Breast epithelium (tissue), 4 donors: ENCODE results near the gene SLC27A1. TPM values are rescaled to one million over a fixed set of nuclear protein-coding genes. Genes with fewer than 3 reads are reported as not detected.

ENCODE experiments used
- DNase-seq, 2 donors: peaks; one replicate each; pipeline ENCODE4 v3.0.0-alpha.2; 2019; ENCODE audit warnings: low spot score in 2 of 2
- H3K27ac ChIP-seq, 2 donors: fragments of 200-600 bp; sonication (generic) in 1 of 2; one replicate each; pipeline ENCODE4 v1.5.1; 2016 to 2019; ENCODE audit warnings: mild to moderate bottlenecking in 1 of 2
- H3K27me3 ChIP-seq, 2 donors: fragments of 200-600 bp; sonication (generic) in 1 of 2; one replicate each; pipeline versions ENCODE4 v1.5.1 to v1.6.0; 2017 to 2019; ENCODE audit warnings: control low read depth in 1 of 2, mild to moderate bottlenecking in 1 of 2
- H3K36me3 ChIP-seq: fragments of 200-600 bp; one replicate; pipeline ENCODE4 v1.5.1; 2019
- H3K4me1 ChIP-seq, 2 donors: fragments of 200-600 bp; sonication (generic); one replicate each; pipeline ENCODE4 v1.5.1; 2016 to 2019; ENCODE audit warnings: control low read depth in 1 of 2
- H3K4me3 ChIP-seq, 3 donors: fragments of 200-600 bp; sonication (generic); 1 replicate in 2 of 3; 2 replicates in 1 of 3; pipeline ENCODE4 v1.5.1; 2016 to 2019; ENCODE audit warnings: mild to moderate bottlenecking in 3 of 3, moderate library complexity in 2 of 3
- H3K9me3 ChIP-seq, 2 donors: fragments of 200-600 bp; sonication (generic) in 1 of 2; one replicate each; pipeline ENCODE4 v1.5.1; 2016 to 2019; ENCODE audit warnings: control low read depth in 1 of 2
- CTCF ChIP-seq, 3 donors: fragments of 450-650 bp; IDR thresholded peaks; one replicate each; pipeline ENCODE4 v1.5.1; 2016 to 2017; ENCODE audit warnings: antibody characterized with exemption in 3 of 3, mild to moderate bottlenecking in 3 of 3, moderate library complexity in 3 of 3
- POLR2A ChIP-seq: fragments of 450-650 bp; IDR thresholded peaks from one replicate; pipeline ENCODE4 v1.6.1; 2016; ENCODE audit warnings: antibody characterized with exemption, mild to moderate bottlenecking, moderate library complexity
- POLR2AphosphoS5 ChIP-seq, 3 donors: sonication (generic); formaldehyde crosslinking; IDR thresholded peaks; one replicate each; pipeline ENCODE4 v1.6.1; 2017; ENCODE audit warnings: antibody characterized with exemption in 3 of 3
- intact Hi-C: fragments of 100-400 bp; cut with DNase I; formaldehyde crosslinking; loops from one replicate; pipeline ENCODE4 v1.15.1; 2023; ENCODE audit warnings: low total_unique reads
- total RNA-seq, 3 donors: library from RNA; depleted of rRNA; stranded (reverse); fragments of >200 nt; gene quantifications; one replicate each; pipeline ENCODE4 v1.1.0, GENCODE V29; 2016

Gene SLC27A1
- total RNA-seq, 3 donors from 2014 or later = 32.4 to 35.4 (median 34.8) TPM

GRCh38 chr19:17487284-17488121 lies 17.2 kb downstream of the SLC27A1 start:
- Histone ChIP-seq H3K4me1 (no peaks in the 10 kb centered on the region), H3K27ac (peak overlapping the region; percentile 48 to 49)
- intact Hi-C loops = no loop called here

DNA sequence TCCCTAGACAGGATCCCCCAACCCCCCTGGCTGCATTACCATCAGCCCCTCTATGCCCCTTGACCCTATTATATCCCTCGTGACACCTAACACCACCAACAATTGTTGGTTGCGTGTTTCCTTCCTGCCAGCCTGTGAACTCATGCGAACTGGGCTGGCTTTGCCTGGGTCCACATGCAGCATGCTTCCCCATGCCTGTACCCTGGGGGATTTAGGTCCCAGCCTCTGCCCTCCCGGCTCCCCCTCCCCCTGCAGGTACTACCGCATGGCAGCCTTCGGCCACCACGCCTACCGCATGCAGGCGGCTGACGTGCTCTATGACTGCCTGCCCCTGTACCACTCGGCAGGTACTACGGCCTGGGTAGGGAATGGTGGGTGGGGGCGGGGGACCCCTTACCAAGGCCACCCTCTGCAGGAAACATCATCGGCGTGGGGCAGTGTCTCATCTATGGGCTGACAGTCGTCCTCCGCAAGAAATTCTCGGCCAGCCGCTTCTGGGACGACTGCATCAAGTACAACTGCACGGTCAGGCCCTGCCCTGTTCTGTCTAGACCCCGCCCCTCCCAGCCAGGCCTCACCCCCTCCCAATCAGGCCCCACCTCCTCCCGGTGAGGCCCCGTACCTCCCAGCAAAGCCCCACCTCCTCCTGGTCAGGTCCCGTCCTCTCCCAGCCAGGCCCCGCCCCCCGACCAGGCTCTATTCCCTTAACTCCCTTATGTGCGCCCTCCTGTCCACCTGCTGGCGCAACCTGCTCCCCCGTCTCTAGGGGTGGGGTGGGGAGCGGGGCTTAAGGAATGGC lies 18.5 kb downstream of the SLC27A1 start:
- no peaks in the 10 kb centered on the region for H3K9me3 ChIP-seq
- intact Hi-C loops = no loop called here
- peak; percentile 71 to 72 for DNase-seq
- H3K4me3 ChIP-seq = peak overlapping the region in 2 of 3 donors; percentile 23 to 35
- TF ChIP-seq CTCF (IDR thresholded peaks at IDR 0.05) (no peak), POLR2A (no peak), POLR2AphosphoS5 (IDR thresholded peaks at IDR 0.05) (no peak)
- H3K36me3 ChIP-seq = no peaks in the 10 kb centered on the region
- no peaks in the 10 kb centered on the region for H3K4me1 ChIP-seq
- peak overlapping the region; percentile 48 to 75 for H3K27ac ChIP-seq
- no peaks in the 10 kb centered on the region for H3K27me3 ChIP-seq

More at GRCh38 chr19:17487284-17488121, 17.2 kb downstream of the SLC27A1 start:
- TF ChIP-seq POLR2A = no peak
- no peaks in the 10 kb centered on the region for H3K27me3 ChIP-seq
- no peaks in the 10 kb centered on the region for H3K36me3 ChIP-seq
- H3K9me3 ChIP-seq = no peaks in the 10 kb centered on the region
- H3K4me3 ChIP-seq = no peak overlapping the region
- no peak for DNase-seq

- Histone ChIP-seq H3K4me1 (no peaks in the 10 kb centered on the region), H3K27ac (peak overlapping the region in 1 of 2 donors; percentile 75), H3K9me3 (no peaks in the 10 kb centered on the region), H3K27me3 (no peaks in the 10 kb centered on the region), H3K4me3 (peak overlapping the region in 1 of 3 donors; percentile 35), H3K36me3 (no peaks in the 10 kb centered on the region)
- TF ChIP-seq CTCF (IDR thresholded peaks at IDR 0.05) = no peak
- no peak for TF ChIP-seq POLR2A
- TF ChIP-seq POLR2AphosphoS5 (IDR thresholded peaks at IDR 0.05) = no peak
- intact Hi-C loops = no loop called here
- DNase-seq = no peak
Observed at GRCh38 chr19:17489392-17490030, 19.2 kb downstream of the SLC27A1 start.

DNA sequence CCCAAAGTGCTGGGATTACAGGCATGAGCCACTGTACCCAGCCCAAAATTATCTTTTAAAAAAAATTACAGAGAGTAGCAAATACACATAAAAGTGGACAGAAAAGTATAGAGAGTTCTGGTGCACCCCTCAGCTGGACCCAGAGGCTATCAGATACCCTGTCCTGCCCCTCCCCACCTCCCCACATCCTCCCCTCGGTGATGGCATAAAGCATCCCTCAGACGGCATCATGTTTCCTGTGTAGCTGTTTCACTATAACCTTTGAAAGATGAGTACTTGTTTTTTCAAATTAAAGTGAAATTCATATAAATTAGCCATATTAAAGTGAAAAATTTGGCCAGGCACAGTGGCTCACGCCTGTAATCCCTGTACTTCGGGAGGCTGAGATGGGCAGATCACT lies 20.1 kb downstream of the SLC27A1 start:
- no peak overlapping the region for H3K27ac ChIP-seq
- DNase-seq = no peak
- H3K4me3 ChIP-seq = no peak overlapping the region
- no peaks in the 10 kb centered on the region for H3K4me1 ChIP-seq
- H3K27me3 ChIP-seq = no peaks in the 10 kb centered on the region
- TF ChIP-seq POLR2A (no peak), POLR2AphosphoS5 (IDR thresholded peaks at IDR 0.05) (no peak), CTCF (IDR thresholded peaks at IDR 0.05) (no peak)
- no peaks in the 10 kb centered on the region for H3K9me3 ChIP-seq
- no peaks in the 10 kb centered on the region for H3K36me3 ChIP-seq
- intact Hi-C loops = no loop called here

DNA sequence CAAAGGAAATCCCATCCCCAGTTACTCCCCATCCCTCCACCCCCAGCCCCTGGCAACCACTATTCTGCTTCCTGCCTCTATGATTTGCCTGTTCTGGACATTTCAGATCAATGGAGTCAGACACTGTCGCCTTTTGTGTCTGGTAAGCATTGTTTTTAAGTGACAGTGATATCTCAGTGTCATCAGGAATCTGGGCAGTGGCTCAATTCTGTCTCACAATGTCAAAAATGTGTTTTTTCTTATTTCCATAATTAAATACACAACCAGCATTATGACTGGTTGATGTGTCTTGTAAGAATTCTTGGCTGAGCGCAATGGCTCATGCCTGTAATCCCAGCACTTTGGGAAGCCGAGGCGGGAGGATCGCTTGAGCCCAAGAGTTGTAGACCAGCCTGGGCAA lies 21.0 kb downstream of the SLC27A1 start:
- intact Hi-C loops = no loop called here
- no peak overlapping the region for H3K27ac ChIP-seq
- H3K4me1 ChIP-seq = no peaks in the 10 kb centered on the region
- no peak overlapping the region for H3K4me3 ChIP-seq
- H3K36me3 ChIP-seq = no peaks in the 10 kb centered on the region
- no peak for TF ChIP-seq CTCF (IDR thresholded peaks at IDR 0.05)
- no peak for TF ChIP-seq POLR2AphosphoS5 (IDR thresholded peaks at IDR 0.05)
- no peak for TF ChIP-seq POLR2A
- no peaks in the 10 kb centered on the region for H3K9me3 ChIP-seq
- H3K27me3 ChIP-seq = no peaks in the 10 kb centered on the region
- DNase-seq = no peak
